ENCODE data around the gene CUL9.

Gene CUL9

GRCh38 chr6:43254138-43254817, 72.3 kb downstream of the CUL9 start:
- DNase-seq = no peak

DNA sequence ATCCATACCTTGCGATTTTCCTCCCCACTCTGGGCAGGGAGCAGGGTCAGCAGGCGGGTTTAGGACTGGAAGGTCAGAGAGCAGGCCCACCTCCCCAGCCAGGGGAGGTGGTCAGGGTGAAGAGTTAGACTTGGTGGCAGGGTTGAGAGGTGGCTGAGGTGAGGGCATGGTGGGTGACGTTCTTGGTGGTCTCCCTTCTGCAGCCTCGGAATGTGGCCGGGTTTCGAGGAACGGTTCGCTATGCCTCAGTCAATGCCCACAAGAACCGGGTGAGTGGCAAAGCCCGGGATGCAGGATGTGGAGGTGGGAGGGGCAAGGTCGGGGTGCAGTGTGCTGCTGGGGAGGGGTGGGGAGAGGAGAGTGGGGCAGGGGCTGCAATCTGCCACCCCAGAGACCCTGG, 72.8 kb downstream of the CUL9 start:
- no peak for DNase-seq

DNA sequence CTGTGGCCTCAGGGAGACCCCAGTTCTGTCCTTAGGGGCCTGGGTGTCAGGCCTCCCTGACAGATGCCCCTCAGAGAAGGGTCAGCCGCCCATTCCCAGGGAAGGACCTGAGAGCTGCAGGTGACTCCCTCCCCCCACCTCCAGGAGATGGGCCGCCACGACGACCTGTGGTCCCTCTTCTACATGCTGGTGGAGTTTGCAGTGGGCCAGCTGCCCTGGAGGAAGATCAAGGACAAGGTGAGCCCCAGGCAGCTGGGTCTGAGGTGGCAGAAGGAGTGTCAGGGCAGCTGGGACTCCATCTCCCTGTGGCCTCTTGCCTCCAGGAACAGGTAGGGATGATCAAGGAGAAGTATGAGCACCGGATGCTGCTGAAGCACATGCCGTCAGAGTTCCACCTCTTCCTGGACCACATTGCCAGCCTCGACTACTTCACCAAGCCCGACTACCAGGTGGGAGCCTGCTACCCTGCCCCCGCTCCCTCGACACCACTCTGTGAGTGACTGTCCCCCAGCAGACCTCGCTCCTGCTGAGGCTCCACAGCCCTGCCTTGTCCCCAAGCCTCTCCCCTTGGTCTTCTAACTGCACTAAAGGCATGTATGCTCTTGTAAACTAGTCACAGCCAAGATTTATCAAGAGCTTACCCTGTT, 73.5 kb downstream of the CUL9 start:
- no peak for DNase-seq

GRCh38 chr6:43256670-43257366, 74.8 kb downstream of the CUL9 start:
- DNase-seq = no peak

DNA sequence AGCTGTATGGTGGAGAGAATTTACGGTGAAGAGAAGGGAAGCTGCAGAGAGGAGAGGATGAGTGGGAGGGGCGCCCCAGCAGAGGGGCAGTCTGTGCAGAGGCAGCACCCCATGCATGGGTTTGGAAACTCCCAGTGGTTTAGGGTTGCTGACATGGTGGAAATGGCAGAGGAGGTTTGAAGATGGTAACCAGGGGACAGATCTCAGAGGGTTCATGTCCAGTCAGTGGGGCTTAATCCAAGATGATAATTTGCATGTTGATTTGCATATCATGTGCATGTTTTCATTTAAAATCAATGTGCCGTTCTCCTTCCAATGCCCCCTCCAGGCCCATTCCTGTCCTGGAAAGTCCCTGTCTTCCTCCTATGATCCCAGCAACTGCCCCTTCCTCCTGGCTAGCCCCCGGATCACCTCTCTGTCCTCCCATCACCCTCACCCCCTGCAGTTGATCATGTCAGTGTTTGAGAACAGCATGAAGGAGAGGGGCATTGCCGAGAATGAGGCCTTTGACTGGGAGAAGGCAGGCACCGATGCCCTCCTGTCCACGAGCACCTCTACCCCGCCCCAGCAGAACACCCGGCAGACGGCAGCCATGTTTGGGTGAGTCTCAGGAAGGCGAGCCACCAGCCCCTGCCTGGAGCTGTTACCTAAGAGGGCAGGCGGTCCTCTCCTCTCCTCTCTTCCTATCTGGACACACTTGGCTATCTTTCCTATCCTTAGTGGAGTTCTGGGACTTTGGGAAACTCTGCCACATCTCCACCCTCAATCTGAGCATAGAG, 75.6 kb downstream of the CUL9 start:
- DNase-seq = no peak

DNA sequence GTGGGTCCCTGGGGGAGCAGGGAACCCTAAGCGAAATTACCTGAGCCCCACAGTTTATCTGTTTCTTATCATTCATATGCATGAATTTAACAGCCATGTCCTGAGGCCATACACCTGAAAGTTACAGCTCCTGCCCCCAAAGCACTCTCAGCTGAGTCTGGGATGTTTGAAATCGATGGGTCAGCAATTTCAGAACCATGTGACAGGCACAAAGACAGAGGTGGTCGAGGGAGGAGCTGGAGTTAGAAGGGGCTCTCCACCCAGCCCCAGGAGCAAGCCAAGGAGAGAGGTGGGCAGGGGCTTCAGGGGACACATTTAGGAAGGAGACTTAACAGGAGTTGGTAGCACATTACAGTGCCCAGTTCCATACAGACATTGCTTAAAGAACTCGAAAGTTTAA, 76.2 kb downstream of the CUL9 start:
- DNase-seq = no peak

GRCh38 chr6:43258807-43259686, 77.1 kb downstream of the CUL9 start:
- no peak for DNase-seq

GRCh38 chr6:43260791-43261190, 78.8 kb downstream of the CUL9 start:
- DNase-seq = no peak

GRCh38 chr6:43261198-43261597, 79.2 kb downstream of the CUL9 start:
- DNase-seq = no peak

DNA sequence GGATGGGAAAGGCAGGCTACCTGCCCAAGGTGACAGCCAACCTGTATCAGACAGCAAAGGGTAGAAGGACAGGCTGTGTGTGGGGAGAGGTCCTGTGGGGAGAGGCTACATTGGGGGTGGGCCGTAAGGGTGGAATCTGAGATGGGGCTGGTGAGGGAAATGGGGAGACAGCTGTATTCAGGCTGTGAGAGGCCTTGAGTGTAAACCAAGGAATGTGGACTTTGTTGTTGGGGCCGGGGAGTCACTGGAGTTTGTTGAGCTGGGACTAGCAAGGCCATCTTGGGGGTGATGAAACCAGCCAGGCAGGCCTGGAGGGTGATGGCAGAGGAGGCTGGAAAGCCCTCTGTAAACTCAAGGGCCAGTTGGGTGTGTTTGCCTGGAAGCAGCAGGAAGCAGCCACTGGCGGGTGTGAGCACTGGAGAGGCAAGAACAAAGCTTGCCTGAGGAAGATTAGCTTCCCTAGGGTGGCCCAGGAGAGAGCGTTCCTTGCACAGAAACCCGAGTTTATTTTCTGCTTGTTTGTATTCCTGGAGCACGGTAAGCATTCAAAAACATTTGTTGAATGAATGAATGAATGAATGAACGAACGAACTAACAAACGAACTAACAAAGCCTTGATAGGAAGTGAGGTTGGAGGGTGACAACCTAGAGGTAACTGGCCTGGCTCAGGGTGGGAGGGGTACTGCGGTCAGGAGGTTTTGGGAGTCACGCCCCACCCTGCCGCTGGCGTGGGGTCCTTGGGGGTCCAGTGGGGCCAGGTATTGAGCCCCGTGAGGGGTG, 80.2 kb downstream of the CUL9 start:
- DNase-seq = peak in 2 of 58 donors; percentile 23 to 25

DNA sequence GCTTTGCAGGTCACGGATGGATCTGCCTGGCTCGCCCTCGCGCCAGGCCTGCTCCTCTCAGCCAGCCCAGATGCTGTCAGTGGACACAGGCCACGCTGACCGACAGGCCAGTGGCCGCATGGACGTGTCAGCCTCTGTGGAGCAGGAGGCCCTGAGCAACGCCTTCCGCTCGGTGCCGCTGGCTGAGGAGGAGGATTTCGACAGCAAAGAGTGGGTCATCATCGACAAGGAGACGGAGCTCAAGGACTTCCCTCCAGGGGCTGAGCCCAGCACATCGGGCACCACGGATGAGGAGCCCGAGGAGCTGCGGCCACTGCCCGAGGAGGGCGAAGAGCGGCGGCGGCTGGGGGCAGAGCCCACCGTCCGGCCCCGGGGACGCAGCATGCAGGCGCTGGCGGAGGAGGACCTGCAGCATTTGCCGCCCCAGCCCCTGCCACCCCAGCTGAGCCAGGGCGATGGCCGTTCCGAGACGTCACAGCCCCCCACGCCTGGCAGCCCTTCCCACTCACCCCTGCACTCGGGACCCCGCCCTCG, 80.9 kb downstream of the CUL9 start:
- no peak for DNase-seq

- DNase-seq = peak in 34 of 58 donors; percentile 10 to 58 (median 22)
Measured at GRCh38 chr6:43263314-43264178, 81.5 kb downstream of the CUL9 start.

- DNase-seq = no peak
Measured at GRCh38 chr6:43264599-43265145, 82.7 kb downstream of the CUL9 start.

DNA sequence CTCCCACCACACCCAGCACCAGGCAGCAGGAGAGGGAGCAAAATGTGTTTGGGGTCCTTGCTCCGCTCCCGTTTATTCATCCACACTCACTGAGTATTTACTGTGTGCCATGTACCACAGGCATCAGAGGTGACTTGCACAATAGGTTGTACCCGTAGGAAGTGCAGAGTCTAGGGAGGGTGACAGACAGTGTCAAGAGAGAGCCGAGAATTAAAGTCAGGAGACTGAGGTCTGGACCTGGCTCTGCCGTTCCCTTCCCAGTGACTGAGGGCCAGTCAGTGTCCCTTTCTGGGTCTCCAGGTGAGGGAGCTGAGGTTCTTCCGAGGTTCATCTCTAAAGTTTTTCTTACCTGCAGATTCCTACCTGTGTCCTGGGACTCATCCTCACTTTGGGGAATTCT, 83.6 kb downstream of the CUL9 start:
- DNase-seq = no peak

GRCh38 chr6:43267619-43268354, 85.8 kb downstream of the CUL9 start:
- no peak for DNase-seq

DNA sequence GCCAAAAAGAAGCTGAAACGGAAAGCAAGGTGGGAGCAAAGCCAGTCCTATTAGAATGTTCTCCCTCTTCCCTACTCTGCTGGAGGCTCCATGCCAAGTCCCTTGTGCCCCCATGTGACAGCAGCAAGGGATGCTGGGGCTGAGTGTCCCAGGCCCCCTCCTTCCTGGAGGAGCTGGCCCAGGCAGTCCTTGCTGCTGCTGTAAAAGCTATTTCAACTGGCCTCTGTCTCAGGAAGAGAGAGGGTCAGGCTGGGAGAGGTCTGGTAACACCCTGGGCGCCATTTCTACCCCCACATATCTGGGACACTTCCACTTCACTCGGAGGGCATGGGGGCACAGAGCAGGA, 86.3 kb downstream of the CUL9 start:
- peak in 55 of 58 donors; percentile 15 to 90 (median 68) for DNase-seq

- no peak for DNase-seq
Measured at GRCh38 chr6:43268782-43269272, 86.8 kb downstream of the CUL9 start.
